ENCODE results near the gene MROH2B. TPM values are rescaled to one million over a fixed set of nuclear protein-coding genes. Genes with fewer than 3 reads are reported as not detected.

MROH2B gene
- total and polyA plus RNA-seq, 2 donors (not counting 3 experiments of a cell fraction or from before 2014, with no cell fraction given) = not detected

DNA sequence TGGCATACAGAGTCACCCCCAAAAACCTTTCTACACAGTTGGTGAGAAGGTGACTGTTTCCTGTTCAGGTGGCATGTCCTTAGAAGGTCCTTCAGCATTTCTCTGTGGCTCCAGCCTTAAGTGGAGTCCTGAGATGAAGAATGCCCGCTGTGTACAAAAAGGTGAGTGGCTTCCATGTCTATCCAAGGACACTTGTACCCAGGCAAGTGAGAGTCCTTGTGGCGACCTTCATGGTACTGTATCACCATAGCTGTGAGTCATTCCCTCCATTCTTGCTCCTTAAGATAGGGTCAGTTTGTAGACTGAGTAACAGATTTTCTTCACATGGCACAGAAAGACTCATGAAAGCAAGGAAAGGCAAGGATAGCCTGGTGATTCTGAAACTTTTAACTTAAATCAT lies 98.7 kb downstream of the MROH2B start:
- Histone ChIP-seq H3K9me1 (replicated peaks; ENCODE audit: control insufficient read depth, extremely low read depth, insufficient read depth, low read length) (no peaks in the 10 kb centered on the region), H3K79me2 (ENCODE audit: control insufficient read depth, insufficient read depth, low read length) (no peaks in the 10 kb centered on the region), H3K27me3 (ENCODE audit: control insufficient read depth in 2 of 2, insufficient read depth in 2 of 2, low read length in 2 of 2) (no peaks in the 10 kb centered on the region), H2AFZ (ENCODE audit: low read depth, low read length) (no peak overlapping the region), H3K27ac (ENCODE audit: insufficient read depth, low read depth, low read length) (no peak overlapping the region), H4K20me1 (replicated peaks; ENCODE audit: control insufficient read depth, extremely low read depth, insufficient read depth, low read length) (no peaks in the 10 kb centered on the region), H3K9ac (replicated peaks; ENCODE audit: extremely low read depth, insufficient read depth, low read length) (no peak overlapping the region), H3K4me3 (replicated peaks in 1 of 3; ENCODE audit: insufficient read depth in 1 of 3, low read depth in 1 of 3, low read length in 3 of 3) (no peak overlapping the region), H3K9me3 (replicated peaks; ENCODE audit: control insufficient read depth, insufficient read depth, low read length) (no peaks in the 10 kb centered on the region), H3K4me1 (ENCODE audit: control insufficient read depth, extremely low read depth, insufficient read depth, low read length) (no peaks in the 10 kb centered on the region), H3K36me3 (ENCODE audit: control insufficient read depth in 2 of 2, extremely low read depth in 1 of 2, insufficient read depth in 2 of 2, low read length in 2 of 2) (no peaks in the 10 kb centered on the region), H3K4me2 (ENCODE audit: insufficient read depth, low read length) (no peak overlapping the region)
- ChIA-PET POLR2A (no interaction called here), CTCF (no interaction called here)
- intact Hi-C loops (cut with micrococcal nuclease) = no loop called here
- no peak for DNase-seq (ENCODE audit: low read depth, low spot score)
- dilution Hi-C loops (cut with MboI; ENCODE audit: extremely low pct_ligation_motif_present, low sequenced_read_pairs) = no loop called here
- no TSS peak for BruUV-seq (replicated peaks)
- TF ChIP-seq EZH2 (IDR thresholded peaks at IDR 0.05; ENCODE audit: borderline replicate concordance, low read depth, low read length, severe bottlenecking) (no peak), MAX (IDR thresholded peaks at IDR 0.05; ENCODE audit: insufficient read depth, insufficient read length) (no peak), JUN (IDR thresholded peaks at IDR 0.05; ENCODE audit: borderline replicate concordance, insufficient read depth, insufficient read length, low read depth) (no peak), FOS (IDR thresholded peaks at IDR 0.05; ENCODE audit: borderline replicate concordance, insufficient read depth, low read length) (no peak)
- TF ChIP-seq, protein P1, sequence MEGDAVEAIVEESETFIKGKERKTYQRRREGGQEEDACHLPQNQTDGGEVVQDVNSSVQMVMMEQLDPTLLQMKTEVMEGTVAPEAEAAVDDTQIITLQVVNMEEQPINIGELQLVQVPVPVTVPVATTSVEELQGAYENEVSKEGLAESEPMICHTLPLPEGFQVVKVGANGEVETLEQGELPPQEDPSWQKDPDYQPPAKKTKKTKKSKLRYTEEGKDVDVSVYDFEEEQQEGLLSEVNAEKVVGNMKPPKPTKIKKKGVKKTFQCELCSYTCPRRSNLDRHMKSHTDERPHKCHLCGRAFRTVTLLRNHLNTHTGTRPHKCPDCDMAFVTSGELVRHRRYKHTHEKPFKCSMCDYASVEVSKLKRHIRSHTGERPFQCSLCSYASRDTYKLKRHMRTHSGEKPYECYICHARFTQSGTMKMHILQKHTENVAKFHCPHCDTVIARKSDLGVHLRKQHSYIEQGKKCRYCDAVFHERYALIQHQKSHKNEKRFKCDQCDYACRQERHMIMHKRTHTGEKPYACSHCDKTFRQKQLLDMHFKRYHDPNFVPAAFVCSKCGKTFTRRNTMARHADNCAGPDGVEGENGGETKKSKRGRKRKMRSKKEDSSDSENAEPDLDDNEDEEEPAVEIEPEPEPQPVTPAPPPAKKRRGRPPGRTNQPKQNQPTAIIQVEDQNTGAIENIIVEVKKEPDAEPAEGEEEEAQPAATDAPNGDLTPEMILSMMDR (IDR thresholded peaks at IDR 0.05; ENCODE audit: extremely low read depth in 1 of 2, insufficient read depth in 1 of 2, low read depth in 1 of 2, low read length in 2 of 2) = no peak
- FAIRE-seq = no peak
